ENCODE data around the gene PKDCC. TPM values are rescaled to one million over a fixed set of nuclear protein-coding genes. Genes with fewer than 3 reads are reported as not detected.

Gene PKDCC
- total and polyA plus RNA-seq, 2 of the 13 experiments (the other 11 are each of a cell fraction or from before 2014, with no cell fraction given), result 52.6 to 58.8 TPM

DNA sequence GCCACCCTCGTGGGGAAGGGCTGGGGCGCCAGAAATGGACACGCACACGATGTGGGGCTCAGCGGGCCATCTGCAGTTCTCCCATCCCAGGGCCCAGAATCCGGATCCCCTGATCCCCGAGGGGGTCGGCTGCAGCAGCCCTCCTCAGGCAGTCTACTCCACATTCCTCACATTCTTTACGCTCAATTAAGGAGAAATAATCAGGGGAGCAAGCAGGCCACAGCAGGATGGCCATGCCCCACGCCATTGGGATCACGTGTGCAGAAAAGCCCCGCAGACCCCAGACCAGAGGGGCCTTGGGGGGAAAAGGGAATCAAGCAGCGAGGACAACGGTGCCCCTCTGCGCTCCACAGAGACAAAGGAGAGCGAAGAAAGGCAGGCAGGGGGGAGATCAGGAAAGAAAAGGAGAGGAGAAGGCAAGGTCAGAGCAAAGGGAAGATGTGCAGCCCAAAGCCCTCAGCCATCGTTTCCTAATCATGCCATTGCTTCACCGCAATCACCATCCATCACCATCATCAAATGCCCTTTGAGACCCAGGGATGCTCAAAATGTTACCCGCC is 17.5 kb upstream of the PKDCC start:
- Histone ChIP-seq H3K4me3 (replicated peaks in 1 of 3; ENCODE audit: insufficient read depth in 1 of 3, low read depth in 2 of 3, low read length in 3 of 3) (no peak overlapping the region), H3K27me3 (ENCODE audit: control insufficient read depth in 1 of 2, insufficient read depth in 2 of 2, low read length in 2 of 2) (peaks cover 10 to 58% of the 10 kb centered on the region in 2 experiments; a peak in 4 of 5 replicates), H3K9ac (ENCODE audit: insufficient read depth, low read depth, low read length) (no peak overlapping the region), H2AFZ (ENCODE audit: low read length) (no peak overlapping the region), H3K4me2 (ENCODE audit: low read depth, low read length) (no peak overlapping the region), H4K20me1 (ENCODE audit: insufficient read depth, low read length) (no peaks in the 10 kb centered on the region), H3K36me3 (replicated peaks in 1 of 2; ENCODE audit: control insufficient read depth in 1 of 2, insufficient read depth in 2 of 2, low read length in 2 of 2) (no peaks in the 10 kb centered on the region), H3K9me3 (ENCODE audit: low read length) (no peaks in the 10 kb centered on the region), H3K4me1 (ENCODE audit: insufficient read depth, low read length) (0 out of 2 replicates have a peak, but pooled peaks cover 2% of the 10 kb centered on the region), H3K27ac (ENCODE audit: extremely low read length, insufficient read depth, low read length) (no peak overlapping the region), H3K79me2 (ENCODE audit: insufficient read depth, low read length) (no peaks in the 10 kb centered on the region)
- intact Hi-C loops (cut with micrococcal nuclease; ENCODE audit: unreplicated experiment), result no loop called here
- WGBS (ENCODE audit: low lambda C conversion rate), result 43% methylated on average over 16 of the region's 19 CpGs
- TF ChIP-seq HBP1 (CRISPR knock-in tag; IDR thresholded peaks at IDR 0.05; ENCODE audit: low read depth) (no peak), MIXL1 (CRISPR knock-in tag; IDR thresholded peaks at IDR 0.05) (no peak), RNF2 (conservative IDR thresholded peaks at IDR 0.05; ENCODE audit: low read depth) (no peak), PATZ1 (CRISPR knock-in tag; IDR thresholded peaks at IDR 0.05) (no peak), ZNF678 (CRISPR knock-in tag; IDR thresholded peaks at IDR 0.05) (no peak), THYN1 (CRISPR knock-in tag; IDR thresholded peaks at IDR 0.05; ENCODE audit: borderline replicate concordance, low read depth) (no peak), SRF (IDR thresholded peaks at IDR 0.05; ENCODE audit: low read depth, low read length) (no peak)
- TF ChIP-seq, protein P1, sequence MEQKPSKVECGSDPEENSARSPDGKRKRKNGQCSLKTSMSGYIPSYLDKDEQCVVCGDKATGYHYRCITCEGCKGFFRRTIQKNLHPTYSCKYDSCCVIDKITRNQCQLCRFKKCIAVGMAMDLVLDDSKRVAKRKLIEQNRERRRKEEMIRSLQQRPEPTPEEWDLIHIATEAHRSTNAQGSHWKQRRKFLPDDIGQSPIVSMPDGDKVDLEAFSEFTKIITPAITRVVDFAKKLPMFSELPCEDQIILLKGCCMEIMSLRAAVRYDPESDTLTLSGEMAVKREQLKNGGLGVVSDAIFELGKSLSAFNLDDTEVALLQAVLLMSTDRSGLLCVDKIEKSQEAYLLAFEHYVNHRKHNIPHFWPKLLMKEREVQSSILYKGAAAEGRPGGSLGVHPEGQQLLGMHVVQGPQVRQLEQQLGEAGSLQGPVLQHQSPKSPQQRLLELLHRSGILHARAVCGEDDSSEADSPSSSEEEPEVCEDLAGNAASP (CRISPR knock-in tag; IDR thresholded peaks at IDR 0.05; ENCODE audit: borderline replicate concordance), result no peak
- ATAC-seq (no peak), DNase-seq (ENCODE audit: low spot score) (no peak), FAIRE-seq (no peak)
- ChIA-PET CTCF (ENCODE audit: low intra/inter-chr PET ratio, low total read pairs) (no interaction called here), POLR2A (no interaction called here)
- in situ Hi-C loops (cut with HindIII; ENCODE audit: extremely low pct_ligation_motif_present, low pct_unique_long_range_greater_than_20kb), result no loop called here
- no TSS peak for BruUV-seq (replicated peaks)

All from HepG2 (cell line).